ENCODE data around the gene DGCR2. TPM values are rescaled to one million over a fixed set of nuclear protein-coding genes. Genes with fewer than 3 reads are reported as not detected.

Gene DGCR2
- total and polyA plus RNA-seq, 2 of the 8 experiments (the other 6 are each of a cell fraction or from before 2014, with no cell fraction given): 42.3 to 62.2 TPM

DNA sequence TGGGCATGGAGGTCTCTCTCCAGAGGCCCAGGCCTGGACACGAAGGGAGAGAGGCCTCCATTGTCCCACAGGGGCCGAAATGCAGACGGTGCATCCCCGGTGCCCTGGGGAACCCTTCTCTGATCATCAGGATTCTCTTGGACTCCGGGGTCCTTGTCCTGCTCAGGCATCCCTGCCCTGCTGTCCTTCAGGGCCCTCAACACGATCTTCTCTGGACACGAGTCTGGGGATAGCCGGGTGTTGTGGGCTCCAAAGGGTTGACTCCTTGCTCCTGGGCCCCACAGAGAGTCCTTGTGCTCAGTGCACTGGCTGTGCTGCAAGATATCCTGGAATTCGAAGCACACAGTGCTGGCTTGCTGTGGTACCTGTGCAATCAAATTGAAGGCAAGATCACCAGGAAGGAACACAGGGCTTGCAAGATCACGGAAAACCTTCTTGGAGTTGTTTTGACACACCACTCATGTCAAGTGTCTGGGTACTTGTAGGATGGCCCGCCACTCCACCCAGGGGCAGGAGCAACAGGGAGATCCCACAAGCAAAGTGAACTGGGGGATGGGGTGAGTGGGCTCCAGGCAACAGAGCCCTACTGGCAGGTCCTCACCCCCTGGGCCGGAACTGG, 124.8 kb downstream of the DGCR2 start:
- H3K79me2 ChIP-seq (ENCODE audit: control insufficient read depth in 1 of 2, insufficient read depth in 2 of 2, low read length in 2 of 2): no peaks in the 10 kb centered on the region
- no peak overlapping the region for H2BK5ac ChIP-seq (ENCODE audit: low read depth, low read length)
- H3K9ac ChIP-seq (replicated peaks in 1 of 4; ENCODE audit: extremely low read depth in 1 of 4, low read depth in 3 of 4, low read length in 3 of 4): no peak overlapping the region
- H3K14ac ChIP-seq (ENCODE audit: insufficient read length): no peak overlapping the region
- no peak for TF ChIP-seq BACH1 (IDR thresholded peaks at IDR 0.05; ENCODE audit: low read length)
- no peak for TF ChIP-seq BCL11A (IDR thresholded peaks at IDR 0.05; ENCODE audit: low read depth in 2 of 2, low read length in 2 of 2)
- TF ChIP-seq SIX5 (IDR thresholded peaks at IDR 0.05; ENCODE audit: low read depth, low read length): no peak
- no peak overlapping the region for H4K8ac ChIP-seq (ENCODE audit: extremely low read depth, insufficient read depth, low read length)
- no peak overlapping the region for H3K27ac ChIP-seq (ENCODE audit: low read depth, low read length)
- H2AFZ ChIP-seq (ENCODE audit: low read length): no peak overlapping the region
- no peaks in the 10 kb centered on the region for H3K79me1 ChIP-seq (ENCODE audit: low read depth, low read length)
- no peak overlapping the region for H3K4ac ChIP-seq (replicated peaks; ENCODE audit: insufficient read length, low read depth, low read length)
- CTCF ChIA-PET (ENCODE audit: partially characterized antibody): interaction anchor here (0.7 to 3.4 kb wide), 8 partner anchors 9 to 160 kb away, joined by 3 to 14 read pairs (median 4); no protein-coding TSS in a partner anchor
- H2AK5ac ChIP-seq (ENCODE audit: low read depth, low read length): no peak overlapping the region
- no peaks in the 10 kb centered on the region; the same call in 1 of the 2 replicates for H3K23me2 ChIP-seq (ENCODE audit: low read depth, low read length)
- H3K4me2 ChIP-seq (ENCODE audit: insufficient read depth in 1 of 2, low read depth in 2 of 2, low read length in 2 of 2): no peak overlapping the region
- FAIRE-seq: no peak
- no peak overlapping the region for H4K91ac ChIP-seq (replicated peaks; ENCODE audit: insufficient read length, low read length)
- H4K5ac ChIP-seq (ENCODE audit: insufficient read length, low read depth, low read length): no peak overlapping the region
- H4K20me1 ChIP-seq (replicated peaks in 1 of 2; ENCODE audit: control insufficient read depth in 1 of 2, insufficient read depth in 2 of 2, low read length in 2 of 2): no peaks in the 10 kb centered on the region
- no peaks in the 10 kb centered on the region for H3K36me3 ChIP-seq (ENCODE audit: control insufficient read depth in 2 of 4, insufficient read depth in 4 of 4, low read length in 3 of 4)
- H3K4me1 ChIP-seq (replicated peaks in 1 of 4; ENCODE audit: control insufficient read depth in 3 of 4, insufficient read depth in 4 of 4, low read length in 3 of 4): peaks cover 0 to 4% (median 0%) of the 10 kb centered on the region in 4 experiments; a peak in 1 of 7 replicates
- H2BK12ac ChIP-seq (ENCODE audit: low read depth, low read length): no peak overlapping the region
- POLR2A ChIA-PET (ENCODE audit: partially characterized antibody): no interaction called here
- 91% methylated on average over 12 of the region's 12 CpGs; no CpG with 5 or more reads in 1 of the 2 experiments for WGBS, 2 experiments (ENCODE audit: extremely low coverage in 1 of 2, insufficient coverage in 1 of 2, insufficient read length in 1 of 2, insufficient replicate concordance in 2 of 2, low coverage in 1 of 2, low lambda C conversion rate in 2 of 2, missing lambda C conversion rate in 1 of 2)
- no peak overlapping the region for H3K4me3 ChIP-seq (ENCODE audit: extremely low read depth in 1 of 4, insufficient read depth in 2 of 4, low read depth in 3 of 4, low read length in 4 of 4)
- H3K23ac ChIP-seq (ENCODE audit: insufficient read length): no peak overlapping the region
- H3K9me3 ChIP-seq (ENCODE audit: insufficient read depth in 2 of 2, low read depth in 1 of 2, low read length in 1 of 2): no peaks in the 10 kb centered on the region
- peak in 1 of 2 experiments; percentile 30 for DNase-seq (ENCODE audit: low read depth in 1 of 2, low spot score in 2 of 2)
- no peak overlapping the region for H2BK120ac ChIP-seq (replicated peaks; ENCODE audit: low read depth, low read length)
- H3K18ac ChIP-seq (ENCODE audit: extremely low read depth, low read length): no peak overlapping the region
- H3K27me3 ChIP-seq (replicated peaks in 1 of 4; ENCODE audit: control insufficient read depth in 3 of 4, extremely low read depth in 1 of 4, insufficient read depth in 3 of 4, low read length in 3 of 4): 0 out of 7 replicates have a peak, but pooled peaks cover 0 to 3% (median 0%) of the 10 kb centered on the region in 4 experiments
- H3K56ac ChIP-seq (replicated peaks; ENCODE audit: insufficient read length, low read depth, low read length): no peak overlapping the region
- H2BK20ac ChIP-seq (ENCODE audit: low read length): no peak overlapping the region
- no peak overlapping the region for H2BK15ac ChIP-seq (ENCODE audit: low read length)

Data from H1 (cell line).